ENCODE measurements around the gene SGF29. TPM values are rescaled to one million over a fixed set of nuclear protein-coding genes. Genes with fewer than 3 reads are reported as not detected.
"Not testable (repeated sequence)": the region's sequence is repeated elsewhere in the genome, so short reads cannot be mapped to it uniquely, and the experiment has no call there.

The SGF29 gene
- total and polyA plus RNA-seq, 4 donors: 17.8 to 46.6 (median 24.4) TPM

GRCh38 chr16:28606291-28607115, 52.8 kb downstream of the SGF29 start:
- Histone ChIP-seq H3K9ac (ENCODE audit: insufficient read depth in 1 of 2, low read length in 2 of 2) (no peak overlapping the region), H3K4me3 (no peak overlapping the region), H3K27me3 (ENCODE audit: control insufficient read depth in 3 of 3, insufficient read depth in 3 of 3, low read length in 2 of 3) (no peaks in the 10 kb centered on the region), H3K9me3 (ENCODE audit: control insufficient read depth in 4 of 4, insufficient read depth in 3 of 4, low read length in 3 of 4) (no peaks in the 10 kb centered on the region), H3K36me3 (ENCODE audit: control insufficient read depth in 4 of 4, insufficient read depth in 4 of 4, low read length in 4 of 4) (peaks cover 0 to 17% (median 0%) of the 10 kb centered on the region in 4 donors), H3K4me1 (ENCODE audit: control insufficient read depth in 5 of 5, insufficient read depth in 5 of 5, low read length in 5 of 5) (peaks cover 0 to 24% (median 10%) of the 10 kb centered on the region in 5 donors), H3K27ac (ENCODE audit: low read depth in 1 of 2, low read length in 1 of 2) (no peak overlapping the region)
- ATAC-seq (ENCODE audit: insufficient read depth, low FRiP score) (no peak), DNase-seq (no peak)
- WGBS, 2 donors: 94 to 95% methylated on average over 16 of the region's 16 CpGs
- no peak for TF ChIP-seq CTCF (IDR thresholded peaks at IDR 0.05; ENCODE audit: control extremely low read depth, extremely low read depth)

GRCh38 chr16:28607116-28607623, 53.5 kb downstream of the SGF29 start:
- no peak for TF ChIP-seq CTCF (IDR thresholded peaks at IDR 0.05; ENCODE audit: control extremely low read depth, extremely low read depth)
- peaks cover 0 to 17% (median 0%) of the 10 kb centered on the region in 4 donors for H3K36me3 ChIP-seq (ENCODE audit: control insufficient read depth in 4 of 4, insufficient read depth in 4 of 4, low read length in 4 of 4)
- DNase-seq (no peak), ATAC-seq (ENCODE audit: insufficient read depth, low FRiP score) (no peak)
- no peak overlapping the region for H3K4me3 ChIP-seq
- H3K9ac ChIP-seq (ENCODE audit: insufficient read depth in 1 of 2, low read length in 2 of 2): no peak overlapping the region
- 98 to 99% methylated on average over 9 of the region's 9 CpGs for WGBS, 2 donors
- peaks cover 0 to 24% (median 10%) of the 10 kb centered on the region in 5 donors for H3K4me1 ChIP-seq (ENCODE audit: control insufficient read depth in 5 of 5, insufficient read depth in 5 of 5, low read length in 5 of 5)
- no peak overlapping the region for H3K27ac ChIP-seq (ENCODE audit: low read depth in 1 of 2, low read length in 1 of 2)
- no peaks in the 10 kb centered on the region for H3K27me3 ChIP-seq (ENCODE audit: control insufficient read depth in 3 of 3, insufficient read depth in 3 of 3, low read length in 2 of 3)
- H3K9me3 ChIP-seq (ENCODE audit: control insufficient read depth in 4 of 4, insufficient read depth in 3 of 4, low read length in 3 of 4): no peaks in the 10 kb centered on the region

GRCh38 chr16:28607681-28608495, 54.2 kb downstream of the SGF29 start:
- not testable (repeated sequence) for H3K9me3 ChIP-seq (ENCODE audit: control insufficient read depth in 4 of 4, insufficient read depth in 3 of 4, low read length in 3 of 4)

DNA sequence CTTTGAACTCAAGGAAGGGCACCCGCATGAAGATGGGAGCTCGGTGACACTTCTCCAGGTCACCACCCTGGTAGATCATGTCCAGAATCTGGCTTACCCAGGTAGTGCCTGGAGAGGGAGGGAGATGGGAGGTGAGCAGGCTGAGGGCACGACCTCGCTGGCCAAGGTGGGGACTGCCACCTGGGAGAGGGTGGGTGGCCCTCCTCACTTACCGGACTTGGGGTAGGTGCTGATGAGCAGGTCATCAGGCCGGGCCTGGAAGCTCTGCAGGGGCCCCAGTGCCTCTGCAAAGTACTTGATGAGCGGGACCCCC, 54.7 kb downstream of the SGF29 start:
- DNase-seq; H3K27me3 ChIP-seq (ENCODE audit: control insufficient read depth in 3 of 3, insufficient read depth in 3 of 3, low read length in 2 of 3); H3K4me3 ChIP-seq; H3K9ac ChIP-seq (ENCODE audit: insufficient read depth in 1 of 2, low read length in 2 of 2); ATAC-seq (ENCODE audit: insufficient read depth, low FRiP score); H3K9me3 ChIP-seq (ENCODE audit: control insufficient read depth in 4 of 4, insufficient read depth in 3 of 4, low read length in 3 of 4): not testable (repeated sequence)
- WGBS, 2 donors: 96 to 97% methylated on average over 5 of the region's 7 CpGs
- peak overlapping the region in 1 of 2 donors; percentile 4 for H3K27ac ChIP-seq (ENCODE audit: low read depth in 1 of 2, low read length in 1 of 2)
- peaks cover 0 to 24% (median 10%) of the 10 kb centered on the region in 5 donors for H3K4me1 ChIP-seq (ENCODE audit: control insufficient read depth in 5 of 5, insufficient read depth in 5 of 5, low read length in 5 of 5)
- peaks cover 0 to 16% (median 0%) of the 10 kb centered on the region in 4 donors for H3K36me3 ChIP-seq (ENCODE audit: control insufficient read depth in 4 of 4, insufficient read depth in 4 of 4, low read length in 4 of 4)

More at GRCh38 chr16:28607681-28608495, 54.2 kb downstream of the SGF29 start:
- H3K27ac ChIP-seq (ENCODE audit: low read depth in 1 of 2, low read length in 1 of 2): peak overlapping the region in 1 of 2 donors; percentile 4
- peaks cover 0 to 24% (median 10%) of the 10 kb centered on the region in 5 donors for H3K4me1 ChIP-seq (ENCODE audit: control insufficient read depth in 5 of 5, insufficient read depth in 5 of 5, low read length in 5 of 5)
- not testable (repeated sequence) for DNase-seq; H3K9ac ChIP-seq (ENCODE audit: insufficient read depth in 1 of 2, low read length in 2 of 2); H3K27me3 ChIP-seq (ENCODE audit: control insufficient read depth in 3 of 3, insufficient read depth in 3 of 3, low read length in 2 of 3); H3K4me3 ChIP-seq; ATAC-seq (ENCODE audit: insufficient read depth, low FRiP score)
- peaks cover 0 to 17% (median 0%) of the 10 kb centered on the region in 4 donors for H3K36me3 ChIP-seq (ENCODE audit: control insufficient read depth in 4 of 4, insufficient read depth in 4 of 4, low read length in 4 of 4)
- WGBS, 2 donors: 92 to 95% methylated on average over 10 of the region's 10 CpGs

DNA sequence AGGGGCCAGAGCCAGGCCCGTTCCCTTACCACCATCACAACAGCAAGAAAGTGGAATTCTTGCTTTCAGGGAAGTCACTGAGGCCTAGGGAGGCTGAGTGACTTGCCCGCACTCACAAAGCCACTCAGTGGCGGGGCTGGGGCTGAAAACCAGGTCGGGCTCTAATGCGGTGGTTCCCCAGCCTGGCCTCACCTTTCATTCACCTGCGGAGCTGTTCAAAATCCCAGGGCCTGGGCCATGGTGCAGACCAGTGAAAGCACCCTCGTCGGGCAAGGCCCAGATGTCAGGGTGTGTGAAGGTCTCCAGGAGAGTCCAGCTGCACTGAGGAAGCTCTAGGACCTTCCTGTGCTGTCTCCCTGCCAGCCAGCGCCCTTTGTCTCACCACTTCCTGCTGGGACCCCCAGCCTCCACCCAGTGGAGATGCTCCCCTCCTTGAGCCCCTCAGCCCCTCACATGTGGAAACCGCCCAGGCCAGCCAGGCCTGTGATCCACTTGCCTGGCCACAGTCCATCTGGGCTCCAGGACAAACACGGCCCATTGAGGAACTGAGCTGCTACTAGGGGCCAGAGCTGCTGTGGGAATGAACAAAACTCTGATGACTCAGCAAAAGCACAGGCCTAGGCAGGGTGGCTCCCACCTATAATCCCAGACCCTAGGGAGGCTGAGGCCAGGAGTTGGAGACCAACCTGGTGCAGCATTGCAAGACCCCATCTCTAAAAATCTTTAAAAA, 55.3 kb downstream of the SGF29 start:
- 48 to 66% methylated on average over 10 to 11 of the region's 11 CpGs for WGBS, 2 donors
- Histone ChIP-seq H3K4me1 (ENCODE audit: control insufficient read depth in 5 of 5, insufficient read depth in 5 of 5, low read length in 5 of 5) (peaks cover 0 to 24% (median 10%) of the 10 kb centered on the region in 5 donors), H3K27ac (ENCODE audit: low read depth in 1 of 2, low read length in 1 of 2) (peak overlapping the region in 1 of 2 donors; percentile 86), H3K36me3 (ENCODE audit: control insufficient read depth in 4 of 4, insufficient read depth in 4 of 4, low read length in 4 of 4) (peaks cover 0 to 12% (median 0%) of the 10 kb centered on the region in 4 donors), H3K4me3 (peak overlapping the region; percentile 39)
- H3K27me3 ChIP-seq (ENCODE audit: control insufficient read depth in 3 of 3, insufficient read depth in 3 of 3, low read length in 2 of 3); H3K9me3 ChIP-seq (ENCODE audit: control insufficient read depth in 4 of 4, insufficient read depth in 3 of 4, low read length in 3 of 4); H3K9ac ChIP-seq (ENCODE audit: insufficient read depth in 1 of 2, low read length in 2 of 2): not testable (repeated sequence)
- peak; percentile 10 for ATAC-seq (ENCODE audit: insufficient read depth, low FRiP score)
- peak in 2 of 3 donors; percentile 19 to 20 for DNase-seq
